ENCODE measurements around the gene DENND1A.

The DENND1A gene

DNA sequence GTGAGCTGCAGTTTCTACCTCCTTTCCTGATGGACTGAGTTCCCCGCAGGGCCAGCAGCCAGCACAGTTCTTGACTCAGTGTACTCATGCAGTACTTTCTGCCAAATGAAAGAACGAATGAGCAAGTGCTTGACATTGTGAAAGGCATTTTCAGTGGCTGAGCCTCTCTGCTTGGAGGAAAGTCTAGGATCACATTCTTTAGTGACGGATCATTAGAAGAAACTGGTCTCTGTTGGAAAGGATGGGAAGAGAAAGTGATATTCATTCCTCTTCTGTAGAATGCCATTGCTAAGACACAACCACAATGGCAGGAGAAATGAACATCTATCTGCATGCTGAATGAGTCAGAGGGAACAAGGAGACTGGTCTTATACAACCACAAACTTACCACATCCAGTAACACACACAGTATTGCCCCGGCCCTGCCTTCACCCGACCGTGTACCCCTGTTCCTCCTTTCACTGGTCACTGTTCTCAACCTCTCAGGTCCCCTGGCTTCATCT is 367.0 kb downstream of the DENND1A start:
- no peak for DNase-seq (ENCODE audit: low spot score)

- no peak for DNase-seq (ENCODE audit: low spot score)
These were observed 368.9 kb downstream of the DENND1A start for GRCh38 chr9:123561046-123561445.

- peak; percentile 11 for DNase-seq (ENCODE audit: low spot score)
These were observed 373.2 kb downstream of the DENND1A start for GRCh38 chr9:123556464-123557435.

- no peak for DNase-seq (ENCODE audit: low spot score)
These were observed 374.3 kb downstream of the DENND1A start for GRCh38 chr9:123555646-123556045.

- no peak for DNase-seq (ENCODE audit: low spot score)
These were observed 377.4 kb downstream of the DENND1A start for GRCh38 chr9:123552530-123552929.

GRCh38 chr9:123551734-123552133 is 378.2 kb downstream of the DENND1A start:
- no peak for DNase-seq (ENCODE audit: low spot score)

DNA sequence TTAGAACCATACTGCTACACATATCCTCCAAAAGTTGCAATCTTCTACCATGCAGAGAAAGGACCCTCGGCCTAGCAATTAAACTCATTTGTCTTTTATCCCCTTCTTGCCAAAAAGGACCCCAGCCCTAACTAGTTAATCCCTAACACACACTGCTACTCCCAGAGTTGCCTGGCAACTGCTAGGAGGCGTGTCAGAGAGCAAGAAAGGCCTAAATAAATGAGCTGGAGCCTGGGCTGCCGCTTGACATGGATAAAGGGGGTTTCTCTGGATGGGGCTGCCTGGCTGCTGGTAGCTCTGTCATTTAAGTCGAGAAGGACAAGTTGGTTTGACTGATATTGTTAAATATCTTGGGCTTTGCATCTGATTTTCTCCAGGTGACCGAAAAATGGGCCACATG is 379.1 kb downstream of the DENND1A start:
- no peak for DNase-seq (ENCODE audit: low spot score)

GRCh38 chr9:123550012-123550411 is 379.9 kb downstream of the DENND1A start:
- no peak for DNase-seq (ENCODE audit: low spot score)

GRCh38 chr9:123548741-123549545 is 381.0 kb downstream of the DENND1A start:
- DNase-seq (ENCODE audit: low spot score) = no peak

GRCh38 chr9:123544007-123544827 is 385.7 kb downstream of the DENND1A start:
- DNase-seq (ENCODE audit: low spot score) = peak; percentile 60

GRCh38 chr9:123543492-123543891 is 386.4 kb downstream of the DENND1A start:
- no peak for DNase-seq (ENCODE audit: low spot score)

GRCh38 chr9:123542435-123543225 is 387.3 kb downstream of the DENND1A start:
- DNase-seq (ENCODE audit: low spot score) = no peak

GRCh38 chr9:123541411-123541810 is 388.5 kb downstream of the DENND1A start:
- no peak for DNase-seq (ENCODE audit: low spot score)

DNA sequence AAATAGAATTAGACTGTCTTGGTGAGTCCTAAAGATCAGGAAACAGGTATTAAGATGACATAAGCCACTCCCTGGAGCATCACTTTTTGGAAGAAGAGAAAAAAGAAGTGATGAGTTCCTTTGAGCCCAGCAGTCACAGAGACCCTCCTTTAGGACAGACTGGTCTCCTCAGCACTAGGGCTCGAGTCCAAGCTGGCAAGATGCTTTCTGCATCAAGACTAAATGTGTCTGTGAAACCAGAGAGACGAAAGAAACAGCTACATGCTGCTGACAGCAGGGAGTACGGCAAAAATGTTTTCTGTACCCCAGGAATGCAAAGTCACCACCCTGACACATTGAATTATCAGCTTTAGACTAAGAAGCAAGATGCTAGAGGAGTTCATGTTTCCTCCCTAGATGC is 389.5 kb downstream of the DENND1A start:
- DNase-seq (ENCODE audit: low spot score) = no peak

DNA sequence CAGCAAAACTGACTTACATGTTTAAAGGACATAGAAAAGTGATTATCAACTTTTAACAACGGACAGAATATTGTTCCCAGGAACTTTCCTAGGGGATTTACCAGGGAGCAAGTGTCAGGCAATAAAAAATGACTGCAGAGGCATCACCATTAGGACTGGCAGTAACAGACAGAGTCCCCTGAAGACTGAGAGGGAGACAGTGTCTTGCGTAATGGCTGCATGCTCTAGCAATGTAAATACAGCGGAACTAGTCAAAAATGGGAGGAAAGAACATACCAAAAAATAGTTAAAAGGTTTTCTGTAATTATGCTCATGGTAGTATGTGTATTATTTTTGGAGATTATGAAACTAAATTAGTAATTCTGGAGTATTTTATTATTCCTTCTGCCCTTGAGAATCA is 392.1 kb downstream of the DENND1A start:
- no peak for DNase-seq (ENCODE audit: low spot score)

DNA sequence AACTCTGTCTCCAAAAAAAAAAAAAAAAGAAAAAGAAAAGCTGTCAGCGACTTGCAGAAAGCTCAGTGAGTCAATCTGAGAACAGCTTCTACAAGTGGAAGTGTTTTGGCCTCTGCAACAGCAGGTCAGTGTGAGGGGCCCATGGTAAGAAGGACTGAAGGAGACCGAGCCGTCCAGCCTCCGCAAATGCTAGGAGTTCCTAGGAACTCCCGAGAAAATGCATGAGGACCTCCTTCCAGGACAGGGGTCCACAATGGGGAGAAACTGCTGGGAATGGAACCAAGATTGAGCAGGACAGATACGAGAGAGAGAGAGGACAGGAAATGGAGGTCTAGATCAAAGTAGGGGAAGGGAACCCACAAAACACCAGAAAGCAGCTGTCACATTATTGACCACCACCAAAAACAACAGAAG is 393.5 kb downstream of the DENND1A start:
- DNase-seq (ENCODE audit: low spot score) = no peak

DNA sequence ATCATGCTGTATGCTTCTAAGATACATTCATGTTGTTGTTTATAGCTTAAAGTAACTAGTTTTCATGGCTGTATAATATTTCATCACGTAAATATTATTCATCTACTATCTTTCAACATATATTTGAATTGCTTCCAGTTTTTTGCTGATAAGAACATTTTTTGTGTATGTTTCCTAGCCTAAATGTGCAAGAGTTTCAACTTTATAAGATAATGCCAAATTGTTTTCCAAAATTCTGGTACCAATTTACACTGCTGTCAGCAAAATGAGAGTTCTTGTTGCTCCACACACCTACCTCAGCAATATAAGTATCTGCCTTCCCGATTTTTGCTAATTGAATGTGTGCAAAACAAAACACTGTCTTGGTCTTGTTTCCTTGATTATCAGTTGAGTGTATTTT is 395.6 kb downstream of the DENND1A start:
- DNase-seq (ENCODE audit: low spot score) = no peak

DNA sequence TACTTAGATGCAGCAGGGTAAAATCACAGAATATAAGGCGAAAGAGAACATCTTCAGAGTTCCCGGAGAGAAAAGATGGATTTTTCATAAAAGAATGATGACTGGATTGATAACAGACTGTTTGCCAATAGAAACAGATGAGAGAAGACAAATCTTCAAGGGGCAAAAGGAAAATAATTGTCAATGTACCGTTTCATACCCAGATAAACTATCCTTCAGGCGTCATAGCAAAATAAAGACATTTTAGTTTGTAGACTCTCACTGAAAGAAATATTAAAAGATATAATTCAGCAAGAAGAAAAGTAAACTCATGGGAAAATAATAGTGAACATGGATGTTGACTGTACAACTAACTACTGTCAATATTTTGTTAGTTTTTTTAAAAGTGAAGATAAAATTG is 399.7 kb downstream of the DENND1A start:
- DNase-seq (ENCODE audit: low spot score) = no peak

DNA sequence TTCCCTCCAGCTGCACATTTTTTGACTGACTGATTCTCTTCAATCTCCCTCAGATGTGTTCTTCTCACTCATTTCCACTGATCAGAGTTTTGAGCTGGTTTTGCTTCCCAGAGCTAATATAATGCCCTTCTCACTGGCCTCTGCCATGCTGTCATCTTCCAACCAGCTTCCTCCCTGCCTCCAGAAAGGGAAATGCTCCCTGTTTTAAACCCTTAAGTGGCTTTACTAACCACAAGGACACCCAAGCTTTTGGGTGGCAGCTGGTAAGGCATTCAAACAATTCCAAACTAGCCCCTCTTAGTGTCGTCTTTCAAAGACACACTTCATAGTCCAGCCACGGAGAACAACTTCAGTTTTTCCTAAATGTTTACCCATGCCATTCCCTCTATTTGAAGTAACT is 401.4 kb downstream of the DENND1A start:
- no peak for DNase-seq (ENCODE audit: low spot score)

DNA sequence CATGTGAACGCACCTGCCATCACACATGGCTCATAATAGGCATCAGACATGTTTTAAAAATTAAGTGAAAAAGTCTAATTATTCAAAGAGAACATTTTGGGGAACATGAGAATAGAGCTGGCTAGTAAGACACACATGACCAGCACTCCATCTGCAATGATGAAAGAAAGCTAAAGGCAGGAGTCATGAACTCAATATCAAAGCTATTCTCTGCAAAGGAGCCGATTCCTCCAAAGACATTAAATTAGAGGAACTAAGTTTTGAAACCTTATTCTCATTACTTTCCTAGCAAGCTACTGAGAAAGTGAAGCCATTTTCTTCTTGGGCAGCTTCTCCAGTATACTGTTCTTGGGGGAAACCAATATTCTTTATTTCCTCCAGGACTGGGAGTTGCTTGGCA is 401.9 kb downstream of the DENND1A start:
- DNase-seq (ENCODE audit: low spot score) = no peak

DNA sequence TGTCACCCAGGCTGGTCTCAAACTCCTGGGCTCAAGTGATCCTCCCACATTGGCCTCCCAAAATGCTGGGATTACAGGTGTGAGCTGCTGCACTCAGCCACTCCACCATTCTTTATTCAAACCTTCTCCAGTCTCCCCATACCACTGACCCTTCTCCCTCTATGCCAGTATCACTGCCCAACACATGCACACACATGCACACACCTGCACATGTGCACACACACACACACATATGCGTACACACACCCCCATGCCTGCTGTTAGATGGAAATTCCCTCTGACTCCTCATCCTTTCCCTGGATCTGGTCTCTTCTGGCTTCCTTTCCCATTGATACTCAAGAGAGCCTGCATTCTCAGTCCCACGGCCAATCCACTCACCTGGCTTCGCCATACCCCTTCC is 404.0 kb downstream of the DENND1A start:
- DNase-seq (ENCODE audit: low spot score) = no peak
